ENCODE results near the gene POMP.

Gene POMP

GRCh38 chr13:28718543-28719226 lies 59.8 kb downstream of the POMP start, which contains the start of gene SLC46A3:
Gene SLC46A3, minus strand, starts transcription at chr13:28718970. Its CDS starts 972 bp downstream, at chr13:28717998.
- Histone ChIP-seq H2AFZ (ENCODE audit: low read length, unreplicated experiment) (peak within 1 kb of the TSS; percentile 98), H3K79me2 (ENCODE audit: control insufficient read depth, insufficient read depth, low read length, unreplicated experiment) (no peaks in the 10 kb centered on the region), H3K36me3 (ENCODE audit: insufficient read depth, low read length) (no peaks in the 10 kb centered on the region), H3K27ac (ENCODE audit: low read depth, low read length) (peak within 1 kb of the TSS; percentile 89), H3K27me3 (ENCODE audit: insufficient read depth, low read length) (no peaks in the 10 kb centered on the region), H3K4me3 (ENCODE audit: low read depth, low read length) (peak within 1 kb of the TSS; percentile 87), H3K4me1 (ENCODE audit: control insufficient read depth, insufficient read depth, low read length, unreplicated experiment) (peaks cover 22% of the 10 kb centered on the region)

GRCh38 chr13:28719227-28720055 lies 60.5 kb downstream of the POMP start:
- no peaks in the 10 kb centered on the region for H3K27me3 ChIP-seq (ENCODE audit: insufficient read depth, low read length)
- no peaks in the 10 kb centered on the region for H3K36me3 ChIP-seq (ENCODE audit: insufficient read depth, low read length)
- H3K4me3 ChIP-seq (ENCODE audit: low read depth, low read length) = peak overlapping the region; percentile 87
- H3K4me1 ChIP-seq (ENCODE audit: control insufficient read depth, insufficient read depth, low read length, unreplicated experiment) = peaks cover 22% of the 10 kb centered on the region
- H3K27ac ChIP-seq (ENCODE audit: low read depth, low read length) = peak overlapping the region; percentile 89
- no peaks in the 10 kb centered on the region for H3K79me2 ChIP-seq (ENCODE audit: control insufficient read depth, insufficient read depth, low read length, unreplicated experiment)
- peak overlapping the region; percentile 97 for H2AFZ ChIP-seq (ENCODE audit: low read length, unreplicated experiment)

- Histone ChIP-seq H3K4me3 (ENCODE audit: low read depth, low read length) (no peak overlapping the region), H2AFZ (ENCODE audit: low read length, unreplicated experiment) (no peak overlapping the region), H3K36me3 (ENCODE audit: insufficient read depth, low read length) (no peaks in the 10 kb centered on the region), H3K27ac (ENCODE audit: low read depth, low read length) (no peak overlapping the region), H3K27me3 (ENCODE audit: insufficient read depth, low read length) (no peaks in the 10 kb centered on the region), H3K4me1 (ENCODE audit: control insufficient read depth, insufficient read depth, low read length, unreplicated experiment) (peaks cover 11% of the 10 kb centered on the region), H3K79me2 (ENCODE audit: control insufficient read depth, insufficient read depth, low read length, unreplicated experiment) (no peaks in the 10 kb centered on the region)
Observed at GRCh38 chr13:28723806-28724205, 64.9 kb downstream of the POMP start.

GRCh38 chr13:28725046-28725610 lies 66.2 kb downstream of the POMP start:
- no peaks in the 10 kb centered on the region for H3K36me3 ChIP-seq (ENCODE audit: insufficient read depth, low read length)
- no peaks in the 10 kb centered on the region for H3K79me2 ChIP-seq (ENCODE audit: control insufficient read depth, insufficient read depth, low read length, unreplicated experiment)
- H2AFZ ChIP-seq (ENCODE audit: low read length, unreplicated experiment) = no peak overlapping the region
- H3K27ac ChIP-seq (ENCODE audit: low read depth, low read length) = no peak overlapping the region
- H3K27me3 ChIP-seq (ENCODE audit: insufficient read depth, low read length) = no peaks in the 10 kb centered on the region
- no peak overlapping the region for H3K4me3 ChIP-seq (ENCODE audit: low read depth, low read length)
- peaks cover under 1% of the 10 kb centered on the region for H3K4me1 ChIP-seq (ENCODE audit: control insufficient read depth, insufficient read depth, low read length, unreplicated experiment)

Measured in ACC112 (cell line).